Activated CD8-positive, alpha-beta T cell treated with anti-CD3 and anti-CD28 coated beads for 36 hours (primary cell): ENCODE data around the gene IFNGR1. TPM values are rescaled to one million over a fixed set of nuclear protein-coding genes. Genes with fewer than 3 reads are reported as not detected.

Experiments
- ATAC-seq: fragments of 200-7000 bp; cut with Tn5 transposase; one replicate; pipeline ENCODE4 v1.10.0; 2021; ENCODE audit warnings: mild to moderate bottlenecking, moderate library complexity
- CTCF ChIA-PET: fragments of 350-600 bp; sonication (Branson Sonifier 250); formaldehyde crosslinking; loops from one replicate; lab custom pipeline; 2021; ENCODE audit warnings: antibody characterized with exemption; lab: Charles Lee
- POLR2A ChIA-PET: fragments of 350-600 bp; sonication (Branson Sonifier 250); formaldehyde crosslinking; loops from one replicate; lab custom pipeline; 2021; ENCODE audit warnings: antibody characterized with exemption; lab: Charles Lee
- DNase-seq: peaks from one replicate; pipeline ENCODE4 v3.0.0-alpha.2; 2020
- H3K27ac Mint-ChIP-seq: one replicate; pipeline ENCODE4 v1.8.0; 2021; ENCODE audit warnings: mild to moderate bottlenecking, mixed read lengths
- H3K27me3 Mint-ChIP-seq: one replicate; pipeline ENCODE4 v1.8.0; 2021; ENCODE audit warnings: mixed read lengths
- H3K36me3 Mint-ChIP-seq: one replicate; pipeline ENCODE4 v1.8.0; 2021; ENCODE audit warnings: low read depth, mixed read lengths
- H3K4me1 Mint-ChIP-seq: one replicate; pipeline ENCODE4 v1.8.0; 2021; ENCODE audit warnings: low read depth, mixed read lengths
- H3K4me3 Mint-ChIP-seq: one replicate; pipeline ENCODE4 v1.8.0; 2021; ENCODE audit warnings: mild to moderate bottlenecking, moderate library complexity, mixed read lengths
- H3K9me3 Mint-ChIP-seq: one replicate; pipeline ENCODE4 v1.8.0; 2021; ENCODE audit warnings: mixed read lengths
- intact Hi-C: fragments of 100-400 bp; cut with micrococcal nuclease; formaldehyde crosslinking; loops from one replicate; pipeline ENCODE4 v1.10.0; 2022
- total RNA-seq, 2 experiments: library from RNA; stranded (reverse); gene quantifications; one replicate each; pipeline ENCODE4 v1.2.3, GENCODE V29; 2021
- TF ChIP-seq, protein P1 (sequence below): fragments of 200-600 bp; IDR thresholded peaks from one replicate; pipeline ENCODE4 v1.8.0; 2022; ENCODE audit warnings: antibody characterized with exemption, mild to moderate bottlenecking

The IFNGR1 gene
- total RNA-seq, 2 experiments from 2014 or later: 25.6 to 26.8 TPM

DNA sequence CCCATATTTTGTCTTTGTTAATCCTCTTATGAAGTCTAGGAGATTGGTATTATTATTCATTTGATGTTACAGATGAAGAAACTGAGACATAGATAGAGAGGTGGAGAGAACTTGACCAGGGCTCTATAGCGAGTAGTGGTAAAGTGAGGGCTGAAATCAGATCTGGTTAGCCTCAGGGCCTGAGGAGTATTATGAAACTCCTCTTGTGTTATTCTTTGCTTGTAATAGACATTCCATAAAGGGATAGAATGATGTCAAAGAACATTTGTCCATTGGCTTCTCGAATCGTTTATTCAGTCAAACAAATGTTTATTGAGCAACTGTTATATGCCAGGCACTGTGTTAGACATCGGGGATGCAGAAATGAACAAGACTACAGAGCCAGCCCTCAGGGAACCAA is 45.7 kb downstream of the IFNGR1 start, which contains the start of gene IL22RA2:
TSS of gene IL22RA2 (minus strand) at position 144 of the 400 bp plus-strand sequence. CDS start 11,895 bp downstream, outside the sequence.
- DNase-seq (no peak), ATAC-seq (no peak)
- no peaks in the 10 kb centered on the region for H3K27me3 Mint-ChIP-seq
- no peaks in the 10 kb centered on the region for H3K9me3 Mint-ChIP-seq
- CTCF ChIA-PET: no interaction called here
- intact Hi-C loops: no loop called here
- TF ChIP-seq, protein P1, sequence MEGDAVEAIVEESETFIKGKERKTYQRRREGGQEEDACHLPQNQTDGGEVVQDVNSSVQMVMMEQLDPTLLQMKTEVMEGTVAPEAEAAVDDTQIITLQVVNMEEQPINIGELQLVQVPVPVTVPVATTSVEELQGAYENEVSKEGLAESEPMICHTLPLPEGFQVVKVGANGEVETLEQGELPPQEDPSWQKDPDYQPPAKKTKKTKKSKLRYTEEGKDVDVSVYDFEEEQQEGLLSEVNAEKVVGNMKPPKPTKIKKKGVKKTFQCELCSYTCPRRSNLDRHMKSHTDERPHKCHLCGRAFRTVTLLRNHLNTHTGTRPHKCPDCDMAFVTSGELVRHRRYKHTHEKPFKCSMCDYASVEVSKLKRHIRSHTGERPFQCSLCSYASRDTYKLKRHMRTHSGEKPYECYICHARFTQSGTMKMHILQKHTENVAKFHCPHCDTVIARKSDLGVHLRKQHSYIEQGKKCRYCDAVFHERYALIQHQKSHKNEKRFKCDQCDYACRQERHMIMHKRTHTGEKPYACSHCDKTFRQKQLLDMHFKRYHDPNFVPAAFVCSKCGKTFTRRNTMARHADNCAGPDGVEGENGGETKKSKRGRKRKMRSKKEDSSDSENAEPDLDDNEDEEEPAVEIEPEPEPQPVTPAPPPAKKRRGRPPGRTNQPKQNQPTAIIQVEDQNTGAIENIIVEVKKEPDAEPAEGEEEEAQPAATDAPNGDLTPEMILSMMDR: no peak
- POLR2A ChIA-PET: no interaction called here
- no peak within 1 kb of the TSS for H3K4me3 Mint-ChIP-seq
- H3K36me3 Mint-ChIP-seq: no peaks in the 10 kb centered on the region
- H3K27ac Mint-ChIP-seq: no peak within 1 kb of the TSS
- peaks cover 7% of the 10 kb centered on the region for H3K4me1 Mint-ChIP-seq

DNA sequence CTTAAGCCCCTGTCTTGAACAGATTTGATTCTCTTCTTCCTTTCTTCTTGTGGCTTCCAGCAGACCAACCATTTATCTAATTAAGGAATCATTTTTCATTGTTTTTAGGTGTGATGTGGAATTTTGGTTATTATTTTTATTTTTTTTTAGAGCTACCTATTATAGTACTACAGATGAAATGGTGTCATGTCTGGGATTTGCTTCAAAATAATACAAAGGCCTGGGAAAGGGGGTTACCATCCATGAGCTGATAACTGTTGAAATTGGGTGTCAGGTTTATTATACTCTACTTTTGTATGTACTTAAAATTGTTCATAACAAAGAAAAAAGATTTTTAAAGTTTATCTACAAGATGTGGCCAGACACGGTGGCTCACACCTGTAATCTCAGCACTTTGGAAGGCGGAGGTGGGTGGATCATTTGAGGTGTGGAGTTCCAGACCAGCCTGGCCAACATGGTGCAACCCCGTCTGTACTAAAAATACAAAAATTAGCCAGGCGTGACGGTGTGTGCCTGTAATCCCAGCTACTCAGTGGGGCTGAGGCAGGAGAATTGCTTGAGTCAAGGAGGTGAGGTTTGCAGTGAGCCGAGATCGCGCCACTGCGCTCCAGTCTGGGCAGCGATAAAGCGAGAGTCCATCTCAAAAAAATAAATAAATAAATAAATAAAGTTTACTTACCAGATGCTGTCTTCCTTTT is 46.3 kb downstream of the IFNGR1 start:
- POLR2A ChIA-PET: no interaction called here
- intact Hi-C loops: no loop called here
- peaks cover 10% of the 10 kb centered on the region for H3K4me1 Mint-ChIP-seq
- H3K36me3 Mint-ChIP-seq: no peaks in the 10 kb centered on the region
- DNase-seq (no peak), ATAC-seq (no peak)
- CTCF ChIA-PET: no interaction called here
- H3K27me3 Mint-ChIP-seq: no peaks in the 10 kb centered on the region
- H3K4me3 Mint-ChIP-seq: no peak overlapping the region
- no peaks in the 10 kb centered on the region for H3K9me3 Mint-ChIP-seq
- no peak overlapping the region for H3K27ac Mint-ChIP-seq
- TF ChIP-seq, protein P1: no peak

DNA sequence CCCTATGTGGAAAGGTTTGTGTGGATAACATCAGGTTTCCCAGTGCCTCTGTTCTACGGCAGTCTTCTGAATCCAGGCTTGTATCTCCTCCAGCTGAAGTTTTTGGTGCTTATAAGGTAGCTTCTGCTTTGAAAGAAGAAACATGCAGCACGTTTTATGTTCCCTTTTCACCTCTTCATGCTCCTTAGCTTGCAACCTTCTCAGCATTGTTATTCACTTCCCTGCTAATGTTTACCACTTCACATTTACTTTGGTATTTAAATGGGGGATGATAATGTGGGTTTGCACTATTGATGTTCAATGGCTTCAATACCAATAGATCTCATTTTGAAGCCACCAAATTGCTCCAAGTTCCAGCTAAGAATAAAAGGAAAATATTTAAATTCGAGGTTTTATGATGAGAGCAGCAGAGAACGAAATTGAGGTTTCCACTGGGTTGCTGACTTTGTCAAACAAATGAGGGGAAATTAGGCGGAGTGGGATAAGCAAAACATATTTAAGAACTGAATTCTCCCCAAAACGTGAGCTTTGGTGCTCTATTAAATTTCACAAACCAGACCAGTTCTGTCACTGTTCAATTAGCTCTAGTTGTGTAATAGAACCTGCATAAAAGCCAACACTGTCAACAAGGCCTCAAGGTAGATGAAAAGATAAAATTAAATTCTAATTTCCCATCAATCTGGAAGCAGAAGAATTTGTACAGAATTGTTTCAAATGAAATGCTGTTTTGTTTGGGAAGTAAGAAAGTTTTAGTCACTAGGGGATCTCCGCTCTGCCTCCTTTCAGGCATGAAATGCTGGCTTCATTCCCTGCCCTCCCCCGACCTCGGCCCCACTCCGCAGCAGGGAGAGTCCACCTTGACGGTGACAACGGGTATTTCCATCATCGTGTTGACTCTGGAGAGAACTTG is 47.1 kb downstream of the IFNGR1 start:
- Mint-ChIP-seq H3K27me3 (no peaks in the 10 kb centered on the region), H3K9me3 (no peaks in the 10 kb centered on the region), H3K36me3 (no peaks in the 10 kb centered on the region), H3K4me1 (peaks cover 10% of the 10 kb centered on the region), H3K4me3 (no peak overlapping the region), H3K27ac (no peak overlapping the region)
- POLR2A ChIA-PET: no interaction called here
- intact Hi-C loops: no loop called here
- CTCF ChIA-PET: interaction anchor here (1.1 to 1.3 kb wide), 2 partner anchors 11 to 142 kb away, joined by 3 read pairs; no protein-coding TSS in a partner anchor
- TF ChIP-seq, protein P1: no peak
- ATAC-seq (no peak), DNase-seq (no peak)

DNA sequence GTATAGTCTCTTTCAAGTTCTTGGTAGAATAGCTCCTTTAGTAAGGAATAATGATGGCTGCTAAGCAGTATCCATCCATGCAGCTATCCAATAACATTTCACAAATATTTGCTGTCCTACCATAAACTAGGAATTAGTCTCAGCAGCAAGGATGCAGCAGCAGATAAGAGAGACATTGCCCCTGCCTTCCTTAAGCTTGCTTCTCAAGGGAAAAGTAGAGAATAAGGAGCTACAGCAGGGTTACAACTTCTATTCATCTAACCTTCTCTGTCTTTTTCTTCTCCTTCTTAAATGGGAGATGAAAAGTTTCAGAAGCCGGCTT is 48.2 kb downstream of the IFNGR1 start:
- Mint-ChIP-seq H3K36me3 (no peaks in the 10 kb centered on the region), H3K9me3 (no peaks in the 10 kb centered on the region), H3K4me3 (no peak overlapping the region), H3K27ac (no peak overlapping the region), H3K27me3 (no peaks in the 10 kb centered on the region), H3K4me1 (peaks cover 14% of the 10 kb centered on the region)
- TF ChIP-seq, protein P1: no peak
- ATAC-seq: no peak
- intact Hi-C loops: no loop called here
- ChIA-PET POLR2A (no interaction called here), CTCF (interaction anchor here (1.1 to 1.3 kb wide), 2 partner anchors 10 to 143 kb away, joined by 3 read pairs; no protein-coding TSS in a partner anchor)
- no peak for DNase-seq
